ENCODE results near the gene GIMAP4.

DNA sequence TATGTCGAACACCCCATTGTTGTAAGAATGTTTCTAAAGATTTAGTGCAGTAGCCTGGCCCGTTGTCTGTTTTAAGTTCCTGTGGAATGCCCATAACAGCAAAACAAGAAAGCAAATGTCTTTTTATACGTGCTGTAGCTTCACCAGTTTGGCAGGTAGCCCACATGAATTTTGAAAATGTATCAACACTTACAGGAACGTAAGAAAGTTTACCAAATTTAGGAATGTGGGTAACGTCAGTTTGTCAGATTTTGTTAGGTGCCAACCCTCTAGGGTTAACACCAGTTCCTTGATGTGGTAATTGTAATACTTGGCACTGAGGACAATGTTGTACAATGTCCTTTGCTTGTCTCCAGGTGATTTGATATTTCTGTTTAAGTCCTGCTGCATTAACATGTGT is 3.2 kb upstream of the GIMAP4 start:
- TF ChIP-seq, protein P1, sequence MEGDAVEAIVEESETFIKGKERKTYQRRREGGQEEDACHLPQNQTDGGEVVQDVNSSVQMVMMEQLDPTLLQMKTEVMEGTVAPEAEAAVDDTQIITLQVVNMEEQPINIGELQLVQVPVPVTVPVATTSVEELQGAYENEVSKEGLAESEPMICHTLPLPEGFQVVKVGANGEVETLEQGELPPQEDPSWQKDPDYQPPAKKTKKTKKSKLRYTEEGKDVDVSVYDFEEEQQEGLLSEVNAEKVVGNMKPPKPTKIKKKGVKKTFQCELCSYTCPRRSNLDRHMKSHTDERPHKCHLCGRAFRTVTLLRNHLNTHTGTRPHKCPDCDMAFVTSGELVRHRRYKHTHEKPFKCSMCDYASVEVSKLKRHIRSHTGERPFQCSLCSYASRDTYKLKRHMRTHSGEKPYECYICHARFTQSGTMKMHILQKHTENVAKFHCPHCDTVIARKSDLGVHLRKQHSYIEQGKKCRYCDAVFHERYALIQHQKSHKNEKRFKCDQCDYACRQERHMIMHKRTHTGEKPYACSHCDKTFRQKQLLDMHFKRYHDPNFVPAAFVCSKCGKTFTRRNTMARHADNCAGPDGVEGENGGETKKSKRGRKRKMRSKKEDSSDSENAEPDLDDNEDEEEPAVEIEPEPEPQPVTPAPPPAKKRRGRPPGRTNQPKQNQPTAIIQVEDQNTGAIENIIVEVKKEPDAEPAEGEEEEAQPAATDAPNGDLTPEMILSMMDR (IDR thresholded peaks at IDR 0.05; ENCODE audit: insufficient read depth, low read depth, low read length), result no peak
- no peak for TF ChIP-seq EZH2 (IDR thresholded peaks at IDR 0.05; ENCODE audit: insufficient read depth, low read length)
